Neuronal stem cell (in vitro differentiated cells): ENCODE data around the gene C16orf46.
A peak's percentile ranks its signal among the peaks of the same experiment; 100 is the strongest.

Source experiments
- DNase-seq: peaks from one replicate; pipeline ENCODE4 v3.0.0-alpha.2; 2013; ENCODE audit warnings: low spot score
- H2AFZ ChIP-seq: one replicate; pipeline ENCODE4 v1.6.1; 2013; ENCODE audit warnings: mild to moderate bottlenecking, low read length, inconsistent platforms
- H2AK5ac ChIP-seq: 2 replicates; pipeline ENCODE4 v1.6.1; 2013; ENCODE audit warnings: low read depth, mild to moderate bottlenecking, inconsistent platforms, low read length, moderate library complexity, mixed read lengths
- H2BK120ac ChIP-seq: 2 replicates; pipeline ENCODE4 v1.6.1; 2013; ENCODE audit warnings: low read depth, mild to moderate bottlenecking, inconsistent platforms, low read length, moderate library complexity, mixed read lengths
- H2BK12ac ChIP-seq: one replicate; pipeline ENCODE4 v1.6.1; 2013; ENCODE audit warnings: low read length, inconsistent platforms
- H2BK15ac ChIP-seq: 2 replicates; pipeline ENCODE4 v1.6.1; 2013; ENCODE audit warnings: mild to moderate bottlenecking, low read length, inconsistent platforms, mixed read lengths
- H2BK5ac ChIP-seq: one replicate; pipeline ENCODE4 v1.6.1; 2013; ENCODE audit warnings: inconsistent platforms, mild to moderate bottlenecking, low read length, moderate library complexity
- H3K14ac ChIP-seq: one replicate; pipeline ENCODE4 v1.6.1; 2013; ENCODE audit warnings: low read length, inconsistent platforms
- H3K18ac ChIP-seq: 2 replicates; pipeline ENCODE4 v1.6.1; 2013; ENCODE audit warnings: low read length, inconsistent platforms
- H3K23ac ChIP-seq: 2 replicates; pipeline ENCODE4 v1.6.1; 2013; ENCODE audit warnings: low read depth, mild to moderate bottlenecking, mixed read lengths, low read length, inconsistent platforms; ENCODE audit not compliant: poor library complexity
- H3K27ac ChIP-seq: replicated peaks from 3 replicates; pipeline ENCODE4 v1.5.1; 2013; ENCODE audit warnings: low read length, inconsistent platforms
- H3K27me3 ChIP-seq, 3 experiments: 2 replicates each; pipeline ENCODE4 v1.6.1; 2013; ENCODE audit warnings: low read length in 3 of 3, mild to moderate bottlenecking in 2 of 3, inconsistent platforms in 1 of 3, low read depth in 1 of 3, mixed read lengths in 1 of 3, moderate library complexity in 1 of 3; ENCODE audit not compliant: control insufficient read depth in 3 of 3, insufficient read depth in 3 of 3
- H3K36me3 ChIP-seq, 2 donors: replicated peaks in 1 of 2; 2 replicates each; pipeline ENCODE4 v1.6.1; 2013; ENCODE audit warnings: low read length in 2 of 2; ENCODE audit not compliant: control insufficient read depth in 2 of 2, insufficient read depth in 2 of 2
- H3K4ac ChIP-seq: 2 replicates; pipeline ENCODE4 v1.6.1; 2013; ENCODE audit warnings: inconsistent platforms, mild to moderate bottlenecking, low read length, moderate library complexity
- H3K4me1 ChIP-seq, 2 donors: 1 replicate in 1 of 2; 2 replicates in 1 of 2; pipeline ENCODE4 v1.6.1; 2013; ENCODE audit warnings: low read length in 2 of 2, low read depth in 1 of 2; ENCODE audit not compliant: control insufficient read depth in 2 of 2, insufficient read depth in 1 of 2
- H3K4me2 ChIP-seq: one replicate; pipeline ENCODE4 v1.6.1; 2013; ENCODE audit warnings: mild to moderate bottlenecking, low read length, inconsistent platforms; ENCODE audit not compliant: insufficient read depth, poor library complexity, severe bottlenecking
- H3K4me3 ChIP-seq, 2 donors: 2 replicates each; pipeline ENCODE4 v1.5.1; 2013; ENCODE audit warnings: low read length in 2 of 2, mild to moderate bottlenecking in 2 of 2, inconsistent platforms in 1 of 2, moderate library complexity in 1 of 2
- H3K79me1 ChIP-seq: one replicate; pipeline ENCODE4 v1.6.1; 2013; ENCODE audit warnings: low read depth, mild to moderate bottlenecking, inconsistent platforms, low read length, moderate library complexity
- H3K9ac ChIP-seq: one replicate; pipeline ENCODE4 v1.6.1; 2013; ENCODE audit warnings: mild to moderate bottlenecking, low read depth, low read length, inconsistent platforms; ENCODE audit not compliant: poor library complexity
- H3K9me3 ChIP-seq, 2 donors: replicated peaks in 1 of 2; 2 replicates each; pipeline versions ENCODE3 to v1.6.1; 2013; ENCODE audit warnings: low read length in 2 of 2, mild to moderate bottlenecking in 2 of 2, inconsistent platforms in 1 of 2, low read depth in 1 of 2, mixed read lengths in 1 of 2, moderate library complexity in 1 of 2; ENCODE audit not compliant: control insufficient read depth in 2 of 2, insufficient read depth in 1 of 2
- H4K8ac ChIP-seq: one replicate; pipeline ENCODE4 v1.6.1; 2013; ENCODE audit warnings: low read depth, mild to moderate bottlenecking, inconsistent platforms, low read length, moderate library complexity
- H4K91ac ChIP-seq: one replicate; pipeline ENCODE4 v1.6.1; 2013; ENCODE audit warnings: low read length, low read depth, mild to moderate bottlenecking, inconsistent platforms; ENCODE audit not compliant: poor library complexity
- WGBS, 2 donors: extraction: QIAGEN DNeasy Blood & Tissue Kit; methylation state at CpG; one replicate each; pipeline ENCODE4 v1.1.7; 2013; ENCODE audit warnings: missing lambda C conversion rate in 2 of 2, mixed read lengths in 1 of 2; ENCODE audit not compliant: insufficient read length in 2 of 2, insufficient replicate concordance in 1 of 2; ENCODE audit errors: extremely low coverage in 2 of 2; 5-methylcytosine and 5-hydroxymethylcytosine counted together

The C16orf46 gene

DNA sequence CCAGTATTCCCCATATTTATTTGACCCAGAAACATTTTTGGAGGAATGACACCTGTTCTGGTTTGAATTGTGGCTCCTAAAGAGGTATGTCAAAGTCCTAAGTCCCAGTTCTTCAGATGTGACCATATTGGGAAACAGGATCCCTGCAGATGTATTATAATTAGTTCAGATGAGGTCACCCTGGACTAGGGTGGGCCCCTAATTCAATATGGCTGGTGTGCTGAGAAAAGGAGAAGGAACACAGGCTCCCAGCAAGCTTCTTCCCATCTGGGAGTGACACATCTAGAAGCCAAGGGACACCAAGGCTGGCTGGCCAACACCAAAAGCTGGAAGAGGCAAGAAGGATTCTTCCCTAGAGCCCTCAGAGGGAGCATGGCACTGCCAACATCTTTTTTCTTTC lies 22.9 kb upstream of the C16orf46 start:
- H3K4ac ChIP-seq, result no peak overlapping the region
- H3K9me3 ChIP-seq, result no peaks in the 10 kb centered on the region
- no peaks in the 10 kb centered on the region for H3K36me3 ChIP-seq
- no peak overlapping the region for H2BK120ac ChIP-seq
- H3K14ac ChIP-seq, result no peak overlapping the region
- H3K23ac ChIP-seq, result no peak overlapping the region
- no peak overlapping the region for H3K4me3 ChIP-seq
- no peak overlapping the region for H2AK5ac ChIP-seq
- H3K9ac ChIP-seq, result no peak overlapping the region
- no peak overlapping the region for H3K27ac ChIP-seq
- H4K91ac ChIP-seq, result no peak overlapping the region
- no peak overlapping the region for H3K18ac ChIP-seq
- H3K4me2 ChIP-seq, result no peak overlapping the region
- H2AFZ ChIP-seq, result no peak overlapping the region
- no peak overlapping the region for H4K8ac ChIP-seq
- no peak for DNase-seq
- H3K4me1 ChIP-seq, result peaks cover 1 to 3% of the 10 kb centered on the region in 2 donors
- no peak overlapping the region for H2BK15ac ChIP-seq
- H2BK12ac ChIP-seq, result no peak overlapping the region
- peaks cover 2% of the 10 kb centered on the region for H3K79me1 ChIP-seq
- H3K27me3 ChIP-seq, result no peaks in the 10 kb centered on the region
- H2BK5ac ChIP-seq, result no peak overlapping the region

DNA sequence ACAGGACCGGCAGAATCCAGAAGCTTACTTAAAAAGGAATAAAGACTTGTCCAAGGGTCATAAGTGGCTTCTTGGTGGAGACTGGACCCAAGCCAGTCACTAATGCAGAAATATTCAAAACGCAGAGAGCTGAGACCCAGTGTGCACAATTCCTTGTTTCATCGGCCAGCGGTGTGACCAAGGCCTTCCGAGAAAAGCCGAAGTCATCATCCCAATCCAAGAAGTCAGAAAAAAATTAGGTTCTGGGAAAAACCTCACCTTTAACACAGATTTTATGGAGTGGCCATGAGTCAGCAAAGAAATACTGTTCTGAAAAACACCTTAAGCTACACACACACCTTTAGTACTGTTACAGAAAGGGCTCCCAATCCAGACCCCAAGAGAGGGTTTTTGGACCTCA lies 20.2 kb upstream of the C16orf46 start:
- Histone ChIP-seq H4K8ac (no peak overlapping the region), H3K27me3 (no peaks in the 10 kb centered on the region), H3K4me1 (peaks cover 1 to 3% of the 10 kb centered on the region in 2 donors), H3K18ac (no peak overlapping the region), H2BK120ac (no peak overlapping the region), H2BK15ac (no peak overlapping the region), H3K9ac (no peak overlapping the region), H3K4me2 (no peak overlapping the region), H3K36me3 (peaks cover 0 to 22% of the 10 kb centered on the region in 2 donors), H2BK12ac (no peak overlapping the region), H2AK5ac (no peak overlapping the region), H3K4ac (no peak overlapping the region), H3K4me3 (no peak overlapping the region), H3K14ac (no peak overlapping the region), H2AFZ (peak overlapping the region; percentile 76), H3K23ac (no peak overlapping the region), H3K79me1 (peaks cover 2% of the 10 kb centered on the region), H4K91ac (no peak overlapping the region), H3K27ac (no peak overlapping the region), H2BK5ac (no peak overlapping the region), H3K9me3 (no peaks in the 10 kb centered on the region)
- no peak for DNase-seq
- WGBS, 2 donors, result no CpG with 5 or more reads among the region's 6 CpGs

DNA sequence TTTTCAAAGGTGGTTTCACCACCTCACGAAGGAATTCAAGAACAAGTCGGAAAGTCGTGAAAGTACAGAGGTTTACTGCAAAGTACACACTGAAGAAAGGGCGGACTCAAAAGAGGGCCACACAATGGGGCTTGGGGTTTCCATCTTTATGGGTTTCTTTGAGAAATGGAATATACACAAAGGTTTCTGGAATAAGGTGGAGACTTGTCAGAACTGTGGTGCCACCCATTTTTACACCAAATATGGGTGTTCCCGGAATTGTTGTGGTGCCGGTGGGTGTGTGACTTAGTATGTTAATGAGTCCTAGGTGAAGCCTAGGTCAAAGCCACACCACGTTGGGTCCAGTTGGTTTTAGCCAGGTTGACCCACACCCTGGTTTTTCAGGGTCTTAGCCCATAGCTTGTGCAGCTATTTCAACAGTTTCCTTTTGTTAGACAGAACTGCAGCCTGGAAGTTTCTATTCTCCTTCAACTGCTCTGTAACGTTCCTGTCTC lies 19.7 kb upstream of the C16orf46 start:
- no peaks in the 10 kb centered on the region for H3K27me3 ChIP-seq
- H2AK5ac ChIP-seq, result no peak overlapping the region
- no peak overlapping the region for H2BK120ac ChIP-seq
- H3K4me2 ChIP-seq, result no peak overlapping the region
- no peak for DNase-seq
- H3K36me3 ChIP-seq, result peaks cover 0 to 27% of the 10 kb centered on the region in 2 donors
- no peak overlapping the region for H3K23ac ChIP-seq
- no peak overlapping the region for H4K91ac ChIP-seq
- H3K18ac ChIP-seq, result no peak overlapping the region
- no peaks in the 10 kb centered on the region for H3K9me3 ChIP-seq
- H3K14ac ChIP-seq, result no peak overlapping the region
- H3K79me1 ChIP-seq, result peaks cover 2% of the 10 kb centered on the region
- H3K4me3 ChIP-seq, result peak overlapping the region in 1 of 2 donors; percentile 23
- no peak overlapping the region for H2BK15ac ChIP-seq
- no peak overlapping the region for H4K8ac ChIP-seq
- no peak overlapping the region for H3K27ac ChIP-seq
- no peak overlapping the region for H3K4ac ChIP-seq
- H2BK5ac ChIP-seq, result no peak overlapping the region
- H3K4me1 ChIP-seq, result peaks cover 1 to 3% of the 10 kb centered on the region in 2 donors
- WGBS, 2 donors, result no CpG with 5 or more reads among the region's 8 CpGs
- no peak overlapping the region for H3K9ac ChIP-seq
- no peak overlapping the region for H2BK12ac ChIP-seq
- peak overlapping the region; percentile 76 for H2AFZ ChIP-seq

DNA sequence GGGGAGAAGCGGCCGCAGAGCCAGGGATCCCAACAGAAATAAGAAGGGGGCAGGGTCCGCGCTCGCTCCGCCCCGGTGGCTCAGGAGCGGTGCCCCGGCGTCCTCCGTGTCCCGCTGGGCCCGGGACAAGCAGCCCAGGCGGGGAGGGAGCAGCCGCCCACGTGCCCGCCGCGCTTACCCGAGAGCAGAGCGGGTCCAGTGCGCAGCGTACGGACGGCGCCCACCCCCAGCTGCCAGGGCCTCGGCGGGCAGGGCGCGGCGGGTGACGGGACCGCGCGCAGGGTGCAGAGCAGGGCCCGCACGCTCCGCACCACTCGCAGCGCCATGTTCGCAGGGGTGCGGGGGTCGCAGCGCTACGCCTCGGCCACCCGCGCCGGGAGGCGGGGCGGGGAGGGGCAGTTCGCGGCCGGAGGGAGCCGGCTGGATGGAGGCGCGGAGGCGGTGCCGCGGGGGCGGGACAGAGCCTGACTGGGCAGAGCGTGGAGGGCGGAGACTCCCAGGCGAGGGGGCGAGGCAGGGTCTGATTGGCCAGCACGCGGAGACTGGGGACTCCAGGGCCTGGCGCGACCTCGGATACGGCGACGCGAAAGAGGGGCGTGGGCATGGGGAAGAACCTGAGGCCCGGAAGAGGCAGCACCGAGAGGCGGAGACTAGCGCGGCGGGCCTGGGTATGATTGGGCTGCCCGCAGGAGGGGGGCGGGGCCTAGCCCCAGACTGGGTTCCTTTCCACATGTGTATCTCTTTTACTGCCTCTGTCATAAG lies 19.1 kb upstream of the C16orf46 start, which contains the start of gene GCSH:
Gene GCSH (minus strand): TSS at position 443 of the 762 bp plus-strand sequence. CDS start 117 bp downstream, at position 326.
- Histone ChIP-seq H3K27me3 (no peaks in the 10 kb centered on the region), H2BK120ac (peak within 1 kb of the TSS; percentile 72), H2BK5ac (peak within 1 kb of the TSS; percentile 98), H3K4ac (no peak within 1 kb of the TSS), H3K27ac (peak within 1 kb of the TSS; percentile 79), H4K91ac (no peak within 1 kb of the TSS), H3K4me1 (peaks cover 1 to 3% of the 10 kb centered on the region in 2 donors), H3K9ac (peak within 1 kb of the TSS; percentile 94), H3K4me2 (peak within 1 kb of the TSS; percentile 56), H2BK12ac (no peak within 1 kb of the TSS), H3K4me3 (peak within 1 kb of the TSS; percentile 90 to 95), H3K36me3 (peaks cover 0 to 33% of the 10 kb centered on the region in 2 donors), H4K8ac (no peak within 1 kb of the TSS), H3K14ac (no peak within 1 kb of the TSS), H3K18ac (peak within 1 kb of the TSS; percentile 95), H2BK15ac (peak within 1 kb of the TSS; percentile 81), H3K23ac (peak within 1 kb of the TSS; percentile 85), H3K9me3 (no peaks in the 10 kb centered on the region), H2AK5ac (no peak within 1 kb of the TSS), H3K79me1 (peaks cover 2% of the 10 kb centered on the region), H2AFZ (peak within 1 kb of the TSS; percentile 97)
- DNase-seq, result peak; percentile 95
- WGBS, 2 donors, result no CpG with 5 or more reads among the region's 83 CpGs
